Hepatocyte (in vitro differentiated cells): ENCODE results near the gene SAA1. TPM values are rescaled to one million over a fixed set of nuclear protein-coding genes. Genes with fewer than 3 reads are reported as not detected.

Experiments
- DNase-seq: peaks from one replicate; pipeline ENCODE4 v3.0.0-alpha.2; 2016; ENCODE audit warnings: low spot score
- H2AFZ ChIP-seq: fragments of 200-600 bp; sonication (generic); 2 replicates; pipeline ENCODE4 v1.6.0; 2016; ENCODE audit warnings: antibody characterized with exemption, mild to moderate bottlenecking
- H3K27ac ChIP-seq: fragments of 200-600 bp; sonication (generic); 2 replicates; pipeline ENCODE4 v1.5.1; 2016; ENCODE audit warnings: mild to moderate bottlenecking
- H3K27me3 ChIP-seq: fragments of 200-600 bp; sonication (generic); 2 replicates; pipeline ENCODE4 v1.6.1; 2016
- H3K36me3 ChIP-seq: fragments of 200-600 bp; sonication (generic); replicated peaks from 2 replicates; pipeline ENCODE4 v1.5.1; 2016; ENCODE audit warnings: low read depth; ENCODE audit not compliant: insufficient read depth
- H3K4me1 ChIP-seq: fragments of 200-600 bp; sonication (generic); 2 replicates; pipeline ENCODE4 v1.5.1; 2016; ENCODE audit warnings: mild to moderate bottlenecking, moderate library complexity; ENCODE audit not compliant: insufficient read depth
- H3K4me2 ChIP-seq: fragments of 200-600 bp; sonication (generic); 2 replicates; pipeline ENCODE4 v1.6.0; 2016
- H3K4me3 ChIP-seq: fragments of 200-600 bp; sonication (generic); 2 replicates; pipeline ENCODE4 v1.5.1; 2016; ENCODE audit warnings: mild to moderate bottlenecking
- H3K79me2 ChIP-seq: fragments of 200-600 bp; sonication (generic); 2 replicates; pipeline ENCODE4 v1.6.0; 2017; ENCODE audit warnings: mild to moderate bottlenecking
- H3K9me2 ChIP-seq: fragments of 200-600 bp; sonication (generic); replicated peaks from 2 replicates; pipeline ENCODE4 v1.6.0; 2017; ENCODE audit warnings: mild to moderate bottlenecking; ENCODE audit not compliant: insufficient read depth
- H3K9me3 ChIP-seq: fragments of 200-600 bp; sonication (generic); 2 replicates; pipeline ENCODE4 v1.5.1; 2016; ENCODE audit warnings: low read depth, mild to moderate bottlenecking
- H4K20me1 ChIP-seq: fragments of 200-600 bp; sonication (generic); 2 replicates; pipeline ENCODE4 v1.6.0; 2016; ENCODE audit warnings: mild to moderate bottlenecking; ENCODE audit not compliant: insufficient read depth, poor library complexity, severe bottlenecking
- EZH2 ChIP-seq: fragments of 200-600 bp; sonication (generic); IDR thresholded peaks from 2 replicates; pipeline ENCODE4 v1.6.1; 2016; ENCODE audit warnings: antibody characterized with exemption, mild to moderate bottlenecking, borderline replicate concordance
- EZH2phosphoT487 ChIP-seq: fragments of 200-600 bp; sonication (generic); IDR thresholded peaks from one replicate; pipeline ENCODE4 v1.6.1; 2018; ENCODE audit warnings: antibody characterized with exemption, mild to moderate bottlenecking, low read depth, moderate library complexity; ENCODE audit not compliant: unreplicated experiment, severe bottlenecking
- WGBS: methylation state at CpG from one replicate; pipeline ENCODE4 v1.1.6; 2016; ENCODE audit warnings: low lambda C conversion rate; ENCODE audit errors: missing lambda C conversion rate; 5-methylcytosine and 5-hydroxymethylcytosine counted together
- polyA plus RNA-seq: library from polyadenylated mRNA; unstranded; fragments of >200 nt; fragmentation: Nextera tagmentation; extraction: Ambion mirVana; gene quantifications from 2 replicates; pipeline ENCODE4 v1.2.1, GENCODE V29; 2016
- total RNA-seq: library from RNA; depleted of rRNA; stranded (reverse); fragments of >200 nt; gene quantifications from 2 replicates; pipeline ENCODE4 v1.2.3, GENCODE V29; 2014
- TF ChIP-seq, protein P1 (sequence below): fragments of 200-600 bp; sonication (generic); IDR thresholded peaks from 2 replicates; pipeline ENCODE4 v1.5.1; 2016; ENCODE audit warnings: antibody characterized with exemption, mild to moderate bottlenecking; ENCODE audit not compliant: poor library complexity

SAA1 gene
- total and polyA plus RNA-seq, 2 experiments from 2014 or later: 153 to 2,093 TPM

DNA sequence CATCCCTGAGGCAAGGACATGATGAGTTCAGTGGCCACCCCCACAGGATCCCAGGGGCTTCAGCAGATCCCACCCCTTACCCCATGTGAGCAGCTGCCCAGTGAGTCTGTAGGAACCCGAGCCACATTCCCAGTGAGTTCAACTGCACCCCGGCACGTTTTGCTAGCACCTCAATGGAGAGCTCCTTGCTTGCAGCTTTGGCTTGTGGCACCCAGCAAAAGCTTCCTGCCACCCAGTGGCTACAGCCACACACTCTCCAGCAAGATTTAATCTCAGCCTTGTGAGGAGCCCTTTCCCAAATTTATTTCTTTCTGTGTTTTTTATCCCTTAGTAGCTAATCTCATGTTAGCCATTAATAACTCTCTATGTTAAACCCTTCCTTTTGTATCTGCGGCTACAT, 4.0 kb downstream of the SAA1 start:
- no peaks in the 10 kb centered on the region for H3K9me2 ChIP-seq
- H3K36me3 ChIP-seq: no peaks in the 10 kb centered on the region
- no peak for DNase-seq
- H3K4me3 ChIP-seq: no peak overlapping the region
- H3K27ac ChIP-seq: no peak overlapping the region
- 80% methylated on average over 4 of the region's 4 CpGs for WGBS
- no peaks in the 10 kb centered on the region for H3K79me2 ChIP-seq
- no peak overlapping the region for H2AFZ ChIP-seq
- no peaks in the 10 kb centered on the region for H4K20me1 ChIP-seq
- no peaks in the 10 kb centered on the region for H3K27me3 ChIP-seq
- no peaks in the 10 kb centered on the region for H3K4me1 ChIP-seq
- H3K9me3 ChIP-seq: no peaks in the 10 kb centered on the region
- no peak for TF ChIP-seq EZH2phosphoT487
- TF ChIP-seq EZH2: no peak
- TF ChIP-seq, protein P1, sequence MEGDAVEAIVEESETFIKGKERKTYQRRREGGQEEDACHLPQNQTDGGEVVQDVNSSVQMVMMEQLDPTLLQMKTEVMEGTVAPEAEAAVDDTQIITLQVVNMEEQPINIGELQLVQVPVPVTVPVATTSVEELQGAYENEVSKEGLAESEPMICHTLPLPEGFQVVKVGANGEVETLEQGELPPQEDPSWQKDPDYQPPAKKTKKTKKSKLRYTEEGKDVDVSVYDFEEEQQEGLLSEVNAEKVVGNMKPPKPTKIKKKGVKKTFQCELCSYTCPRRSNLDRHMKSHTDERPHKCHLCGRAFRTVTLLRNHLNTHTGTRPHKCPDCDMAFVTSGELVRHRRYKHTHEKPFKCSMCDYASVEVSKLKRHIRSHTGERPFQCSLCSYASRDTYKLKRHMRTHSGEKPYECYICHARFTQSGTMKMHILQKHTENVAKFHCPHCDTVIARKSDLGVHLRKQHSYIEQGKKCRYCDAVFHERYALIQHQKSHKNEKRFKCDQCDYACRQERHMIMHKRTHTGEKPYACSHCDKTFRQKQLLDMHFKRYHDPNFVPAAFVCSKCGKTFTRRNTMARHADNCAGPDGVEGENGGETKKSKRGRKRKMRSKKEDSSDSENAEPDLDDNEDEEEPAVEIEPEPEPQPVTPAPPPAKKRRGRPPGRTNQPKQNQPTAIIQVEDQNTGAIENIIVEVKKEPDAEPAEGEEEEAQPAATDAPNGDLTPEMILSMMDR: no peak
- no peak overlapping the region for H3K4me2 ChIP-seq

DNA sequence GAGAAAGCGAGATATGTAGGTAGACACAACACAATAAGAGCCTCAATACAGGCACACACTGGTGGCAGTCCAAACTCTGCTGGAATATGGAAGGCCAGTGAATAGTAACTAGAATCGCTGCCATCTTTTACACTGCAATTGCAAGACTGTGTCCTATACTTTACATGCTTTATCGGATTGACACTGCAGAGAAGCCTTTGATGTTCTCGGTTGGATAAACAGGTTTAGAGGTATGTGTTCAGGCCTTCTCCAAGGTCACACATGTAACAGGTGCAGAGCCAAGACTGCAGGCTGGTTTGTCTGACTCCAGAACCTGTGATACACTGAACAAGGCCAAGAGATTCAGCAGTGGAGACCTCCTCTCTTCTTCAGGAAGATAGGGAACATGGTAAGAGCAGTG, 5.1 kb downstream of the SAA1 start:
- H3K4me1 ChIP-seq: no peaks in the 10 kb centered on the region
- H3K4me3 ChIP-seq: no peak overlapping the region
- no peaks in the 10 kb centered on the region for H3K79me2 ChIP-seq
- H3K9me2 ChIP-seq: no peaks in the 10 kb centered on the region
- no peak overlapping the region for H3K27ac ChIP-seq
- no peaks in the 10 kb centered on the region for H3K27me3 ChIP-seq
- TF ChIP-seq, protein P1: no peak
- TF ChIP-seq EZH2phosphoT487 (no peak), EZH2 (no peak)
- no peaks in the 10 kb centered on the region for H4K20me1 ChIP-seq
- 82% methylated on average over 4 of the region's 4 CpGs for WGBS
- H2AFZ ChIP-seq: no peak overlapping the region
- no peak for DNase-seq
- no peak overlapping the region for H3K4me2 ChIP-seq
- H3K36me3 ChIP-seq: no peaks in the 10 kb centered on the region
- H3K9me3 ChIP-seq: no peaks in the 10 kb centered on the region

DNA sequence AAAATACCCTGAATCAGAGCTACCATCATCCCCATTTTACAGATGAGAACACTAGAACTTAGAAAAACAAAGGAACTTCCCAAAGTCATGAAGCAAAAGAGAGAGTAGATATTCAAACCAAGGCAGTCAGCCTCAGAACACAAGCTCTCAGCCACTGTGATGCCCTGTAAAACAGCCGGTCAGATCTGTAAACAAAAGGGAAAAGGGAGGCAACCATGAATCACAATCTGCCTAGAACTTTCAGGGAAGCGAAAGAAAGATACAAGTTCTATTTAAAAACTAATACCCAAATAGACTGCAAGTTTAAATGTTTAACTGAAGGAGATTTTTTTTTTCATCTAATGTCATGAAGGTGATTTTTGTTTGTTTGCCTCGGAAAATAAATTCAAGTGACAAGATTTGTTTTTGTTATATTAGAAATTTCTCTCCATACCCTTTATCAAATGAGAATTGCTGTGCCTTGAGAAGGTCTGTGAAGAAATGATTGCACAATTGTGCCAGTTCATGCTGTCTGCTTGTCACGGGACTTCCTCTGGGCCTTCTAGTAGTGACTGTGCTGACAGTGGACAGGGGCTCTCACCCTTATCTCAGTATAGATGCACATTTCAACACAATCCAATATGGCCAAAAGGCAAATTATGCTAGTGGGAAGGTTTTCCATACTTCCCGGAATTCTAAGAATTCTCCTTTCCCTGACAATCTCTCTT, 11.7 kb downstream of the SAA1 start:
- Histone ChIP-seq H3K27ac (peak overlapping the region; percentile 55), H3K4me1 (no peaks in the 10 kb centered on the region), H4K20me1 (no peaks in the 10 kb centered on the region), H3K36me3 (no peaks in the 10 kb centered on the region), H3K9me2 (no peaks in the 10 kb centered on the region), H3K27me3 (no peaks in the 10 kb centered on the region), H3K9me3 (no peaks in the 10 kb centered on the region), H3K4me2 (no peak overlapping the region), H3K4me3 (no peak overlapping the region), H3K79me2 (no peaks in the 10 kb centered on the region), H2AFZ (no peak overlapping the region)
- no peak for DNase-seq
- 89% methylated on average over 5 of the region's 5 CpGs for WGBS
- TF ChIP-seq EZH2phosphoT487 (no peak), EZH2 (no peak)
- TF ChIP-seq, protein P1: no peak
